SHP77 (cell line): ENCODE data around the gene RAB40B.

Experiments used
- DNase-seq, 2 experiments: peaks; one replicate each; lab custom pipeline; 2025; lab: John Stamatoyannopoulos, UW

The RAB40B gene

GRCh38 chr17:82649501-82650261 lies 48.8 kb downstream of the RAB40B start:
- DNase-seq, result no peak

DNA sequence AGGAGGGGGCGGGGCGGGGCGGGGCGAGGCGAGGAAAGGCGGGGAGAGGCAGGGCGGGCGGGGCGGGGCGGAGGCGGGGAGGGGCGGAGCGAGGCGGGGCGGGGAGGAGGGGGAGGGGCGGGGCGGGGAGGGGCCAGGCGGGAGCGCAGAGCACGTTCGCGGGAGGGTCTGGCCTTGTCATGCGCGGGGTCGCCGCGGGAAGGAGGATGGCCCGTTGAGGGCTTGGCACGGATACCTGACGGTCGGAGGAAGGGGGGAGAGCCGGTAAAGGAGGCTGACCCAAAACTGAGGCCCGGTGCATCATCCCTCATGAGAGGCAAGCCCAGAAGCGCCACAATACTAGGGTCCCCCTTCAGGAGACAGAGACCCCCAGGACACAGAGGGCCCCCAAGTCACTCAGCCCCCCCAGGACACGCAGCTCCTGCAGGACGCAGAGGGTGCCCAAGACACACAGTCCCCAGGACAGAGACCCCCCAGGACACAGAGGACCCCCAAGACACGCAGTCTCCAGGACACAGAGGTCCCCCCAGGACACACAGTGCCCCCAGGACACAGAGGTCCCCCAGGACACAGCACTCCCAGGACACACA lies 49.7 kb downstream of the RAB40B start:
- DNase-seq, result peak; percentile 49 to 56

DNA sequence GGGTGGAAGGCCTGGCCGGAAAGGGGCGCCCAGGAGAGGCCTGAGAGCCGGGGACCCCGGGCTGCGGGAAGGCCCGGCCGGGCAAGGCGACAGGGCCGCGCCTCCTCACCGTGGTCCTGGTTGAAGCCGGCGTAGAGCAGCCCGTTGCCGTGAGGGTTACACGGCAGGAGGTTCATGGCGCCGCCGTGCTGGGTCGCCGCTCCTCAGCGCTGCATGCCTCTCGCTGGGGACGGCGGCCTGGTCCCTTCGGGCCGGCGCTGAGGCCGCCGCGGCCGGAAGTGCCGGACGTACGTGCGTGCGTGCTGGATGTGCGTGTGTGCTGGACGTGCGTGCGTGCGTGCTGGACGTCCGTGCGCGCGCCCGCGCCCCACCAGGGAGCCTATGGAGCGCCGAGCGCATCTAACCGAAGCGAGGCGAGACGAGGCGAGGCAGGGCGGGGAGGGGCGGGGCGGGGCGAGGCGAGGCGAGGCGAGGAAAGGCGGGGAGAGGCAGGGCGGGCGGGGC lies 50.3 kb downstream of the RAB40B start, which contains the start of gene WDR45B:
TSS of gene WDR45B (minus strand) at position 280 of the 504 bp plus-strand sequence. CDS start at position 176, 104 bp downstream.
- peak; percentile 95 to 98 for DNase-seq

GRCh38 chr17:82647593-82648164 lies 50.8 kb downstream of the RAB40B start:
- no peak for DNase-seq

DNA sequence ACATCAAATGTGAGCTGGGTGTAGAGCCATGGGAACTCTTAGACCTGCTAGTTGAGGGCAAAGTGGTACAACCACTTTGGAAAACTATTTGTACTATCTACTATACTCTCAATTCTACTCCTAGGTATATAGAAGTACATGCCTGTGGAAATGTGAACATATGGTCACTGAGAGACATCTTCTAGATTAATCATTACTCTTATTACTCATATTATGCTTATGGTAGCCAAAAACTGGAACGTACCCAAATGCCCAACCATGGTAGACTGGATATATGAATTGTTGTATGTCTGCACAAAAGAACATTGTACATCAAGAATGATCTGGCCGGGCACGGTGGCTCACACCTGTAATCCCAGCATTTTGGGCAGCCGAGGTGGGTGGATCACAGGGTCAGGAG lies 53.0 kb downstream of the RAB40B start:
- DNase-seq, result no peak

DNA sequence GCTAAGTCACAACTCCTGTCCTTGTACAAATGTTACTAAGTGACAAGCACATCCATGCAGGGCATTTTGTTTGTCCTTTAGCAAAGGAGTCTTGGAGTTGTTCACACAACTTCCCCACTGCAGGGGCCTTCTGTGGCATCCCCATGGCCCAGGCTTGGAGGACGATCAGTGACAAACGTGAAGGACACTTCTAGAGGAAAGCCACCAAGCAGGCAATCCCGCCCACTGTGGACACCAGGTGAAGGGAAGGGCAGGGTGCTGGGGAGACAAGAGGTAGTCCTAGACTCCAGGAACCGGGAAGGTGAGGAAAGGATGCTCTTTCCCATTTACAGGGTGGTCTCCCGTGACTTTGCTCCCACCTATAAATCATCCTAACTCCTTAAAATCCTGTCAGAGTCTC lies 54.4 kb downstream of the RAB40B start:
- DNase-seq, result no peak

DNA sequence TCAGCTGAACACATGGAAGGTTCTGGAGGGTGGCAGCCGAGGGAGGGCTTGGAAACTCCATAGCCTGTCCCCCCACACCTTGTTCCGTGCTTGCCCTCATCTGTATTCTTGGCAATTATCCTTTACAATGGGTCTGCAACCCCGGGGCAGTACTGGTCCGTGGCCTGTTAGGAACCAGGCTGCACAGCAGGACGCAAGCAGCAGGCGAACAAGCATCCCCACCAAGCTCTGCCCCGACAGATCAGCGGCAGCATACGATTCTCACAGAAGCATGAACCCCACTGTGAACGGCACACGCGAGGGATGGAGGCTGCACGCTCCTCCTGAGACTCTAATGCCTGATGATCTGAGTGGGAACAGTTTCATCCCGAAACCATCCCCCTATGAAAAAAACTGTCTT lies 56.5 kb downstream of the RAB40B start:
- DNase-seq, result no peak

GRCh38 chr17:82640036-82640435 lies 58.5 kb downstream of the RAB40B start:
- no peak for DNase-seq

DNA sequence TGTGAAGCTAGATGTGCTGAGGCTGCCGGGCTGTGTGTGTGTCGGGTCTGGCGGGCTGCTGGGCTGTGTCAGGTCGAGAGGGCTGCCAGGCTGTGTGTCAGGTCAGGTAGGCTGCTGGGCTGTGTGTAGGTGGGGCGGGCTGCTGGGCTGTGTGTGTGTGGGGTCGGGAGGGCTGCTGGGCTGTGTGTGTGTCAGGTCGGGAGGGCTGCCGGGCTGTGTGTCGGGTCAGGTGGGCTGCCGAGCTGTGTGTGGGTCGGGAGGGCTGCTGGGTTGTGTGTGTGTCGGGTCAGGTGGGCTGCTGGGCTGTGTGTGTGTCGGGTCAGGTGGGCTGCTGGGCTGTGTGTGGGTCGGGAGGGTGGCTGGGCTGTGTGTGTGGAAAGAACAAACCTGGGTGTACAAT lies 58.9 kb downstream of the RAB40B start:
- DNase-seq, result no peak

DNA sequence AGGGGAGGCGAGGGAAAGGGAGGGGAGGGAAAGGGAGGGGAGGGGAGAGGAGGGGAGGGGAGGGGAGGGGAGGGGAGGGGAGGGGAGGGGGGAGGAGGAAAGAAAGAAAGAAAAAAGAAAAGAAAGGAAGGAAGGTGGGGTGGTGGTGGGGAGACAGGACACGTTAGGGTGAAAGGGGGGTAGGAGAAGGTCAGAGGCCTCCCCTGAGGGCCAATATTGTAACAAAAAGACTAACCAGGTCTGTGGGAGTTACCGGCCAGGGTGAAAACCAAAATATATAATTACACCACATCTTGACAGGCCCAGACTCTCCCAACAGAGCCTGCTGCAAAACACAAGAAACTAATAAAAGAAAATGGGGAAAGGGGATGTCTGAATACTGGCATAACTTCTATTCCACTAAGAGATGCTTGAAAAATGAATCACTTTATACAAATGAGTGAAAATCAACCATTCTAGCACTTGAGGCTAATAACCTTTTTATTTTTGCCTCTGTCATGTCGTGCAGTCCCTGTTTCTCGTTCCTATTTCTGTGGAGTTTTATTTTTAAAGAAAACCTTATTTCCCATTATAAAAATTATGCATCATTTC lies 60.2 kb downstream of the RAB40B start:
- DNase-seq, result no peak

GRCh38 chr17:82636626-82637598 lies 61.6 kb downstream of the RAB40B start:
- DNase-seq, result no peak

GRCh38 chr17:82633343-82633742 lies 65.2 kb downstream of the RAB40B start:
- DNase-seq, result no peak

DNA sequence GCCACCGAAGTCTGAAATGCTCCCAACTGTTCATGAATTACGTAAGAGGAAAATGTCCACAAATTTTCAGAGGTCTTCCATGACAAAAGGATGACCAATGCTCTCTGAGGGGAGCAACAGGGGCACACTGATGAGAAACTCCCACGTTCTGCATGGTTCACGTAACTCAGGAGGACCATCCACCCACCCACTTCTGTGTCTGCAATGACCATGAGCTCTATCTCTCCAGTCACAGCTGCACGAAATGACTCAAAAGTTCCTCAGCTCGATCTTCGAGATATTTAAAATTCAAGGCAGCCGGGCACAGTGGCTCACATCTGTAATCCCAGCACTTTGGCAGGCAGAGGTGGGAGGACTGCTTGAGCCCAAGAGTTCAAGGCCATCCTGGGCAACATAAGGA lies 66.0 kb downstream of the RAB40B start:
- DNase-seq, result no peak

- no peak for DNase-seq
These were observed 67.0 kb downstream of the RAB40B start for GRCh38 chr17:82631544-82631943.

DNA sequence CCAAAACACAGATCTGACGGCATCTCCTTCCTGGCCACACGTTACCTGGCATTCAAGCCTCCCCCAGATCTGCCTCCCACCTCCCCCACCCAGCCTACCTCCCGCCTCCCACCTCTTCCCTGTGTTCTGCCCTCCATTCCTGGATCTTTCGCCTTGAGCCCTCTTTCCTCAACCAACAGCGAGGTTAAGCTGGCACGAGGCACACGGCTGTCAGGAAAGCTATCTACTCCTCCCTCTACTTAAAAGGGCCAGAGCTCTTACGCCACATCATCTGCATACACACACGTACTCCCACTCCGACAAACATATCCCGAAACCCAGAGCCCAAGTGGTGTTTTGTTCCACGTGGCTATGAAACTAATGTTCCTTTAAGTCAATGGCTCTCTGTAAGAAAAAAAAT lies 68.3 kb downstream of the RAB40B start:
- DNase-seq, result no peak

DNA sequence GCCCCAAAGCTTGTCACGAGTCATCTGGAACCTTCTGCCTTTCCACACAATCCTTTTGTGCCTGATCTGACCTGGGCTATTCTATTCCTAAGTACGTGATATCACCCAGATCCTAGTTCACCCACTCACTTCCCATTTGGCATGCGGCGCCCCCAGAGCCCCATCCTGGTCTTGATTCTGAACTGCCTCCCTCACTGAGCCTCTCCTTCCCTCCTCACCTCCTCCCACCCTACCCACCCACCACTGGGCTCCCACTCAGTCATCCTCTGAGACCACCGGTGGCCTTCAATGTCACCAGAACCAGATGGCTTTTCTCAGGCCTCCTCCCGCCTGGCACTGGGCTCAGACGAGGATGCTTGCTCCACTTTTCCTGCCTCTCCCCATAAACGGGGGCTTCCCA lies 68.8 kb downstream of the RAB40B start:
- DNase-seq, result no peak

GRCh38 chr17:82627405-82627804 lies 71.1 kb downstream of the RAB40B start:
- DNase-seq, result no peak

- no peak for DNase-seq
These were observed 74.8 kb downstream of the RAB40B start for GRCh38 chr17:82623707-82624106.

DNA sequence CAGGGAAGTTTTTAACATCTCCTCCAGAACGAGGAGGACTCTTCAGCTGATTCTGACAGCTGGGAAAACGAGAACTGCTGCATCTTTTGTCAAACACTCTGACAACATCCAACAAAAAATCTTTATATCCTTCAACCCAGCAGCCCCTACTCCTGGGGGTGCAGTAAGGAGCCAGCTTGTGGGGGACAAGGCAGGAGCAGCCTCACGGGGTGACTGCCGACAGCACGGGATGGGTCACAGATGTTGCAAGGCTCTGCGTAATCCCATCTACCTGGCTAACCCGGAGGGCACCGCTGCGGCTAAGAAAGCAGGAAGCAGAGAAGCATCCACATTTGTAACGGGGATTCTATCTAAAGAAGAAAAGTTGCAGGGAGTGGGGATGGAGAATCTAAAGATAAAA lies 78.9 kb downstream of the RAB40B start:
- no peak for DNase-seq

DNA sequence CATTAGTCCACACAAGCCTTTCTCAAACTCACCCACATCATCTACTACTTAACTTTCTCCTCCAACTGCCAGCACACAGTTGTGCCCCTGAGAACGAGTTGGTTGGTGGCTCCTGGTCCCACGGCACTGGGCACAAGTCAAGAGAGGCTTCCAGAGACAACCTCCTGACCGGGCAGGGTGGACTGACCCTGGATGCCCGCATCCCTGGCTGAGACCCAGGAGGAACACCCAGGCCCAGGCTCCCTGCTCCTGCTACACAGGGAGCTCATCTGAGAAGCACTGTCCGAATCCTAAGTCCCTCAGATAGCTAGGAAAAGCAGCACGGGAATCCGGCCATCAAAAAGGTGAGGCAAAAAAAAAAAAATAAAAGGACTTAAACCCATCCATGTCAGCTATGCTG lies 79.3 kb downstream of the RAB40B start:
- no peak for DNase-seq

DNA sequence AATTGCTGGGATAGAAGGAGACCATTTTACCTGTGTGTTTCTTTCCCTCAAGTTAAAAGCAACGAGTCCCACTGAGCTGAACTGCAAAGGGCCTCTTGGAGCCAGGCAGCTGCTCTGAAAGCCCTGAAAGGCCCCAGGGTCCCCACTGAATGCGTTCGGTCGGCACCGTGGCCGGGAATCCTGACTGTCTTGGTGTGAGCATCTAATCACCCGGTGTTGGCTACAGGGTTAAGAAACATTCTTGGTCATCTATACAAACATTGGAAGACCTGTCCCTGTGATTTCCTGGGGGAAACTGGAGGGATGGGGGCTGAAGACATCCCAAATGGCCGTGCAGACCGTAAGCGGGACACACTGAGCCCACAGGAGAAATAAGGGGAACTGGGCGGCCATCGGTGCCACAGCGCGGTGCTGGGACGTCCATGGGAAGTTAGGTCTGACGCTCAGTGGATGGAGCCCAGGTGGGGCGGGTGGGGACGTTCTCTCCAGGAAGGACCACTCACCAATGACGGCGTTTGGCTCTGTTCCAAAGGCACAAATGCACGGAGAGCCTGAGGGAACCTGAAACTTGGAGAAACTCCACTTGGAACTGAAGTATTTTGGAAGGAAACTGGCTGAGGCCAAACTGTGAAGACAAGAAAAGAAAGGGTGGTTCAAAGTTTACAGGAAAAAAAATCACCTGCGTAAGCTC lies 82.3 kb downstream of the RAB40B start:
- DNase-seq, result no peak
